OCI-LY1 (cell line): ENCODE data around the gene TBX4.

ENCODE experiments used
- H2AFZ ChIP-seq: fragments of 200-600 bp; sonication (generic), shearing (Covaris generic); 2 replicates; pipeline ENCODE4 v1.6.0; 2014; ENCODE audit warnings: antibody characterized with exemption, mild to moderate bottlenecking, low read length
- H3F3A ChIP-seq: fragments of 200-600 bp; sonication (generic), shearing (Covaris generic); 2 replicates; pipeline ENCODE4 v1.6.0; 2014; ENCODE audit warnings: mild to moderate bottlenecking, antibody characterized with exemption, low read length, moderate library complexity; ENCODE audit not compliant: insufficient read depth
- H3K27ac ChIP-seq: fragments of 200-600 bp; sonication (generic); 2 replicates; pipeline ENCODE4 v1.5.1; 2014; ENCODE audit warnings: low read length, mixed run types, mild to moderate bottlenecking, low read depth; ENCODE audit not compliant: poor library complexity, severe bottlenecking
- H3K27me3 ChIP-seq: fragments of 200-600 bp; sonication (generic); 2 replicates; pipeline ENCODE4 v1.6.0; 2014; ENCODE audit warnings: antibody characterized with exemption, mild to moderate bottlenecking, low read length, moderate library complexity; ENCODE audit not compliant: insufficient read depth
- H3K36me3 ChIP-seq: fragments of 200-600 bp; sonication (generic); 2 replicates; pipeline ENCODE4 v1.6.1; 2014; ENCODE audit warnings: mild to moderate bottlenecking, antibody characterized with exemption, low read length, moderate library complexity, mixed read lengths; ENCODE audit not compliant: insufficient read depth
- H3K4me1 ChIP-seq: fragments of 200-600 bp; sonication (generic); 2 replicates; pipeline ENCODE4 v1.5.1; 2014; ENCODE audit warnings: mild to moderate bottlenecking, low read length, moderate library complexity; ENCODE audit not compliant: insufficient read depth, severe bottlenecking
- H3K4me2 ChIP-seq: fragments of 200-600 bp; sonication (generic), shearing (Covaris generic); 2 replicates; pipeline ENCODE4 v1.6.1; 2014; ENCODE audit warnings: low read length
- H3K4me3 ChIP-seq: fragments of 200-600 bp; sonication (generic); 2 replicates; pipeline ENCODE4 v1.5.1; 2014; ENCODE audit warnings: low read length, low read depth, mild to moderate bottlenecking, mixed read lengths; ENCODE audit not compliant: poor library complexity, severe bottlenecking
- H3K79me2 ChIP-seq: fragments of 200-600 bp; shearing (Covaris generic); 2 replicates; pipeline ENCODE4 v1.6.1; 2016; ENCODE audit warnings: mixed run types, low read length, mixed read lengths; ENCODE audit not compliant: insufficient read depth
- H3K9ac ChIP-seq: fragments of 200-600 bp; sonication (generic), shearing (Covaris generic); 2 replicates; pipeline ENCODE4 v1.6.1; 2014; ENCODE audit warnings: mild to moderate bottlenecking, low read length, mixed read lengths
- H3K9me2 ChIP-seq: fragments of 200-600 bp; sonication (generic), shearing (Covaris generic); 2 replicates; pipeline ENCODE4 v1.6.1; 2014; ENCODE audit warnings: low read depth, mild to moderate bottlenecking, low read length, mixed read lengths
- H3K9me3 ChIP-seq: fragments of 200-600 bp; shearing (Covaris generic); 2 replicates; pipeline ENCODE4 v1.6.1; 2014; ENCODE audit warnings: low read length, mixed read lengths
- H4K20me1 ChIP-seq: fragments of 200-600 bp; sonication (generic), shearing (Covaris generic); 2 replicates; pipeline ENCODE4 v1.6.0; 2016; ENCODE audit warnings: mild to moderate bottlenecking, low read length; ENCODE audit not compliant: insufficient read depth
- EZH2 ChIP-seq: fragments of 200-600 bp; sonication (generic), shearing (Covaris generic); IDR thresholded peaks from 2 replicates; pipeline ENCODE4 v1.8.0; 2017; ENCODE audit warnings: borderline replicate concordance, mixed run types, mild to moderate bottlenecking, antibody characterized with exemption, low read length, moderate library complexity, mixed read lengths
- TF ChIP-seq, protein P1 (sequence below): fragments of 200-600 bp; sonication (generic), shearing (Covaris generic); IDR thresholded peaks from 2 replicates; pipeline ENCODE4 v1.5.1; 2017; ENCODE audit warnings: mild to moderate bottlenecking, antibody characterized with exemption, low read length, moderate library complexity, mixed read lengths

Gene TBX4

DNA sequence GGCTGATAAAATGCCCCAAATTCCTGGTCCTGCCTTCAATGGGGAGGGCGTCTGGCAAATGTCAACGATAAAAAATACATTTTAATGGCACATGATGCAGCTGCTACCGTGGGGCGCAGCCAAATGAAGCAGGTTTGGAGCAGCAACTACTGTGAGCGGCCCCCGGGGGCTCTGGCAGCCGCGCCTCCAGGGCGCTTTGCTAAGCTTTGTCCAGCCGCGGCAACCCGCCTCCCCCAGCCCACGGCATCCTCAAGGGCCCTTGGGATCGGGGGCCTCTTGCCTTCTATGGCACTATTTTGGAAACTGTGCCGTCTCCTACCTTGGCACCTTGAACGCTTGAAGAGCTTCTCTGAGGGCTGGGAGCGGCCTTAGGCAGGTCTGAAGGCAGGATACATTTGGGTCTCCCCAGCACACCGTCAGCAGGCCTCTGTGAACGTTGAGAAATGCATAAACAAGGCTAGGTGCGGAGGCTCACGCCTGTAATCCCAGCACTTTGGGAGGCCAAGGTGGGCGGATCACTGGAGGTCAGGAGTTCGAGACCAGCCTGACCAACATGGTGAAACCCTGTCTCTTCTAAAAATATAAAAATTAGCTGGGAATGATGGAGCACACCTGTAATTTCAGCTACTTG, 25.1 kb downstream of the TBX4 start:
- H3K4me1 ChIP-seq = no peaks in the 10 kb centered on the region
- H3K9me3 ChIP-seq = no peaks in the 10 kb centered on the region
- no peak overlapping the region for H2AFZ ChIP-seq
- no peaks in the 10 kb centered on the region for H3K36me3 ChIP-seq
- no peaks in the 10 kb centered on the region for H3K27me3 ChIP-seq
- no peaks in the 10 kb centered on the region for H4K20me1 ChIP-seq
- H3F3A ChIP-seq = no peaks in the 10 kb centered on the region
- H3K9me2 ChIP-seq = no peaks in the 10 kb centered on the region
- H3K79me2 ChIP-seq = no peaks in the 10 kb centered on the region
- no peak for TF ChIP-seq EZH2
- TF ChIP-seq, protein P1, sequence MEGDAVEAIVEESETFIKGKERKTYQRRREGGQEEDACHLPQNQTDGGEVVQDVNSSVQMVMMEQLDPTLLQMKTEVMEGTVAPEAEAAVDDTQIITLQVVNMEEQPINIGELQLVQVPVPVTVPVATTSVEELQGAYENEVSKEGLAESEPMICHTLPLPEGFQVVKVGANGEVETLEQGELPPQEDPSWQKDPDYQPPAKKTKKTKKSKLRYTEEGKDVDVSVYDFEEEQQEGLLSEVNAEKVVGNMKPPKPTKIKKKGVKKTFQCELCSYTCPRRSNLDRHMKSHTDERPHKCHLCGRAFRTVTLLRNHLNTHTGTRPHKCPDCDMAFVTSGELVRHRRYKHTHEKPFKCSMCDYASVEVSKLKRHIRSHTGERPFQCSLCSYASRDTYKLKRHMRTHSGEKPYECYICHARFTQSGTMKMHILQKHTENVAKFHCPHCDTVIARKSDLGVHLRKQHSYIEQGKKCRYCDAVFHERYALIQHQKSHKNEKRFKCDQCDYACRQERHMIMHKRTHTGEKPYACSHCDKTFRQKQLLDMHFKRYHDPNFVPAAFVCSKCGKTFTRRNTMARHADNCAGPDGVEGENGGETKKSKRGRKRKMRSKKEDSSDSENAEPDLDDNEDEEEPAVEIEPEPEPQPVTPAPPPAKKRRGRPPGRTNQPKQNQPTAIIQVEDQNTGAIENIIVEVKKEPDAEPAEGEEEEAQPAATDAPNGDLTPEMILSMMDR = no peak
- no peak overlapping the region for H3K9ac ChIP-seq
- no peak overlapping the region for H3K27ac ChIP-seq
- no peak overlapping the region for H3K4me2 ChIP-seq
- no peak overlapping the region for H3K4me3 ChIP-seq

DNA sequence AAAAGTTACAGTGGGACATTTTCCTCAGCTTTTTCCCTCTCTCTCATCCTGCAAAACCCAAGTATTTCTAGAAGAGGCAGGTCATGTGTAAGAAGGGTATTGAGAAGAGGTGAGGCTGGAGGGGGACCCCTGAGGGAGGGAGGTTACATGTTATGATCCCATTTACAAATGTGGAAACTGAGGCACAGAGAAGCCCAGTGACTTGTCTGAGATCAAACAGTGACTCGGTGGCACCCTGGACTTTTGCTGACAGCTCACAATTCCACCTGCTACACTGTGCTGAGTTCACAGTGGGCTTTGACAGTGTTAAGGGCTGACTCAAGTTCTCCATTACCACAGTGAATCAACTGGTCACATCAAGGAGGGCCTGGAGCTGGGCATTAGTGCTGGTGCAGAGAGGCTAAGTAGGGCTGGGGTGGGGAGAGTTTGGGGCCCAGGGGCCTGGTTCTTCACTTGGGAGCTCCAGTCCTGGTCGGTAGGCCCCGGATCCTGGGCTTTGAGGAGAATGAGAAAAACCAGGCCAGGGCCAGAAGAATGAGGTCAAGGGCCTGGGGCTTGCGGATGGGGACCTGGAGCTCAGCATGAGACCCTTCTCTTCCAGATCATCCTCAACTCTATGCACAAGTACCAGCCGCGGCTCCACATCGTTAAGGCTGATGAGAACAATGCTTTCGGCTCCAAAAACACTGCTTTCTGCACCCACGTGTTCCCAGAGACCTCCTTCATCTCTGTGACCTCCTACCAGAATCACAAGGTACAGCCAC, 26.0 kb downstream of the TBX4 start:
- Histone ChIP-seq H3K9ac (no peak overlapping the region), H2AFZ (no peak overlapping the region), H3K9me3 (no peaks in the 10 kb centered on the region), H3F3A (no peaks in the 10 kb centered on the region), H3K79me2 (no peaks in the 10 kb centered on the region), H3K9me2 (no peaks in the 10 kb centered on the region), H3K27me3 (no peaks in the 10 kb centered on the region), H3K27ac (no peak overlapping the region), H3K4me1 (no peaks in the 10 kb centered on the region), H3K4me3 (no peak overlapping the region), H3K36me3 (no peaks in the 10 kb centered on the region), H4K20me1 (no peaks in the 10 kb centered on the region), H3K4me2 (no peak overlapping the region)
- no peak for TF ChIP-seq EZH2
- TF ChIP-seq, protein P1 = no peak

DNA sequence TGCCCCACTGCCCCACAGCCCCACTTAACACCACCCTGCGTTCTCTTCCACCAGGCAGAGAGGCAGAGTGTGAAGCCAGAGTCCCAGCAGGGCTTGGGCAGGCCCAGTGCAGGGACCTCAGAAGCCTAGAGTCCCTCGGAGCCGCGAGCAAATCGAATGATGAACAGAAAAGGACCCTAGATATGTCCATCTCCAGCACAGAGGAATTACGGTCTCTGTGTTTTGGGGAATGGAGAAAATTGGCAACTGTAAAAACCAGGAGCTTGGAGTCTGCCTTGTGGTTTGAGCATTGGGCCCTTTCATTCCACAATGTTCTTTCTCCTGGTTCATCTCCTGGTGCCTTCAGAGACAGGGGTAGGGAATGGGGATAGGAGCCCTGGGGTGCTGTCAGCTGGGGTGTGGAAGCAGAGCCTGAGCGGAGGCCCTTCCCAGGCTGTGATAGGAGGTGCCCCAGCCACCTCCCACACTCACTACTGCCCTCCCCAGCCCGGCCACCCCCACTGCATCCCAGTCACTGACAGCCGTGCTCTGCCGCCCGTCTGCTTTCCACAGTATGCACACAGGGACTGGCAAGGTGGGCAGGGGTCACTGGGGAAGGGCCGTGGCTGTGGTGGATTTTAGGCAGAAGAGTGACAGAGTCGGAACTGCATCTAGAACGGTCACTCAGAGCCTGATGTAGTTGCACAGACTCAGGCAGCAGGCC, 26.7 kb downstream of the TBX4 start:
- H2AFZ ChIP-seq = no peak overlapping the region
- H4K20me1 ChIP-seq = no peaks in the 10 kb centered on the region
- H3K9ac ChIP-seq = no peak overlapping the region
- no peaks in the 10 kb centered on the region for H3K36me3 ChIP-seq
- H3F3A ChIP-seq = no peaks in the 10 kb centered on the region
- no peaks in the 10 kb centered on the region for H3K9me3 ChIP-seq
- H3K27me3 ChIP-seq = no peaks in the 10 kb centered on the region
- H3K27ac ChIP-seq = no peak overlapping the region
- H3K4me1 ChIP-seq = no peaks in the 10 kb centered on the region
- H3K79me2 ChIP-seq = no peaks in the 10 kb centered on the region
- TF ChIP-seq EZH2 = no peak
- TF ChIP-seq, protein P1 = no peak
- H3K4me3 ChIP-seq = no peak overlapping the region
- no peak overlapping the region for H3K4me2 ChIP-seq
- H3K9me2 ChIP-seq = no peaks in the 10 kb centered on the region
